B cell (primary cell): Measurements from ENCODE around the gene CACNA2D1.

Experiments used
- CTCF ChIP-seq: fragments of 200-600 bp; IDR thresholded peaks from one replicate; pipeline ENCODE4 v1.8.0; 2022; ENCODE audit warnings: antibody characterized with exemption, mild to moderate bottlenecking
- EZH2 ChIP-seq: IDR thresholded peaks from 2 replicates; pipeline ENCODE4 v1.6.1; 2012; ENCODE audit warnings: borderline replicate concordance, low read depth, mild to moderate bottlenecking, moderate library complexity, low read length; ENCODE audit not compliant: insufficient read depth, poor library complexity, severe bottlenecking

GRCh38 chr7:82449910-82450309 is 6.3 kb upstream of the CACNA2D1 start:
- TF ChIP-seq CTCF (no peak), EZH2 (no peak)
